HCT116 (cell line): Measurements from ENCODE around the gene IL3RA. TPM values are rescaled to one million over a fixed set of nuclear protein-coding genes. Genes with fewer than 3 reads are reported as not detected.

Experiments used
- ATAC-seq: fragments of 200-7000 bp; cut with Tn5 transposase; 2 replicates; pipeline ENCODE4 v1.9.1; 2020; ENCODE audit warnings: mild to moderate bottlenecking, moderate library complexity
- BruUV-seq: library from RNA; stranded (reverse); fragments of 400-500 nt; replicated peaks from 2 replicates; lab custom pipeline; 2021; lab: Mats Ljungman, UMichigan
- CTCF ChIA-PET: fragments of 300-600 bp; sonication (Branson Sonifier 250); formaldehyde crosslinking; loops from one replicate; lab custom pipeline; 2021; ENCODE audit warnings: antibody characterized with exemption; lab: Charles Lee
- POLR2A ChIA-PET: fragments of 300-600, 350-600 bp; sonication (Branson Sonifier 250); formaldehyde crosslinking; loops from one replicate; lab custom pipeline; 2021; ENCODE audit warnings: antibody characterized with exemption; lab: Charles Lee
- RAD21 ChIA-PET, 2 experiments: fragments of 300-600 bp; sonication (Branson Sonifier 250); formaldehyde crosslinking; loops; one replicate each; lab custom pipeline; 2023; ENCODE audit warnings: low total read pairs in 2 of 2; ENCODE audit not compliant: uncharacterized antibody in 2 of 2, unreplicated experiment in 2 of 2, low non-redundant PET in 1 of 2; lab: Charles Lee
- DNase-seq: peaks from one replicate; pipeline ENCODE4 v3.0.0-alpha.2; 2010; ENCODE audit warnings: low read depth, low spot score
- H2AFZ ChIP-seq: fragments of 200-600 bp; shearing (Covaris generic), sonication (generic); 2 replicates; pipeline ENCODE4 v1.6.1; 2017; ENCODE audit warnings: low read depth, mixed run types, mixed read lengths, antibody characterized with exemption, low read length; ENCODE audit not compliant: poor library complexity, severe bottlenecking
- H3K27ac ChIP-seq: 2 replicates; pipeline ENCODE4 v1.5.1; 2012; ENCODE audit warnings: low read depth, low read length
- H3K27me3 ChIP-seq: fragments of 200-600 bp; sonication (generic); 2 replicates; pipeline ENCODE4 v1.6.1; 2016; ENCODE audit warnings: mixed run types, low read length, mixed read lengths; ENCODE audit not compliant: insufficient read depth
- H3K36me3 ChIP-seq, 2 experiments: fragments of 200-500 bp in 1 of 2; fragments of 200-600 bp in 1 of 2; sonication (Bioruptor generic) in 1 of 2; sonication (generic) in 1 of 2; 2 replicates each; pipeline versions ENCODE4 v1.5.1 to v1.6.1; 2014 to 2016; ENCODE audit warnings: low read length in 2 of 2, inconsistent platforms in 1 of 2, mixed read lengths in 1 of 2, mixed run types in 1 of 2; ENCODE audit not compliant: insufficient read depth in 2 of 2, control insufficient read depth in 1 of 2
- H3K4me1 ChIP-seq, 2 experiments: fragments of 200-600 bp in 1 of 2; sonication (generic) in 1 of 2; 2 replicates each; pipeline versions ENCODE4 v1.5.1 to v1.6.1; 2012 to 2017; ENCODE audit warnings: low read length in 2 of 2, inconsistent platforms in 1 of 2, mild to moderate bottlenecking in 1 of 2, mixed read lengths in 1 of 2, mixed run types in 1 of 2, moderate library complexity in 1 of 2; ENCODE audit not compliant: insufficient read depth in 2 of 2, control insufficient read depth in 1 of 2
- H3K4me2 ChIP-seq: fragments of 200-600 bp; sonication (generic); 2 replicates; pipeline ENCODE4 v1.6.1; 2017; ENCODE audit warnings: mixed run types, low read length, mixed read lengths
- H3K4me3 ChIP-seq, 2 experiments: fragments of 200-600 bp in 1 of 2; sonication (generic) in 1 of 2; replicated peaks in 1 of 2; 2 replicates each; pipeline ENCODE4 v1.5.1; 2011 to 2016; ENCODE audit warnings: low read length in 2 of 2, control low read depth in 1 of 2, low read depth in 1 of 2, mild to moderate bottlenecking in 1 of 2, mixed read lengths in 1 of 2, mixed run types in 1 of 2
- H3K79me2 ChIP-seq: fragments of 200-600 bp; sonication (generic); 2 replicates; pipeline ENCODE4 v1.6.1; 2017; ENCODE audit warnings: mild to moderate bottlenecking, mixed run types, low read length, moderate library complexity, mixed read lengths; ENCODE audit not compliant: insufficient read depth
- H3K9ac ChIP-seq: fragments of 200-600 bp; sonication (generic); 2 replicates; pipeline ENCODE4 v1.6.1; 2016; ENCODE audit warnings: low read length, mixed read lengths
- H3K9me2 ChIP-seq: fragments of 200-600 bp; sonication (generic), shearing (Covaris generic); 2 replicates; pipeline ENCODE4 v1.6.1; 2017; ENCODE audit warnings: mixed run types, mild to moderate bottlenecking, moderate library complexity; ENCODE audit not compliant: insufficient read depth
- H3K9me3 ChIP-seq, 2 experiments: fragments of 200-500 bp in 1 of 2; fragments of 200-600 bp in 1 of 2; sonication (Bioruptor generic) in 1 of 2; sonication (generic) in 1 of 2; 2 replicates each; pipeline ENCODE4 v1.6.1; 2014 to 2017; ENCODE audit warnings: low read length in 2 of 2, mixed read lengths in 2 of 2, inconsistent platforms in 1 of 2, low read depth in 1 of 2, mild to moderate bottlenecking in 1 of 2, mixed run types in 1 of 2, moderate library complexity in 1 of 2; ENCODE audit not compliant: control insufficient read depth in 1 of 2, insufficient read depth in 1 of 2
- H4K20me1 ChIP-seq: fragments of 200-600 bp; sonication (generic), shearing (Covaris generic); 2 replicates; pipeline ENCODE4 v1.6.1; 2017; ENCODE audit warnings: mixed run types, mild to moderate bottlenecking, moderate library complexity; ENCODE audit not compliant: insufficient read depth
- CBX3 ChIP-seq: IDR thresholded peaks from 2 replicates; pipeline ENCODE4 v1.6.1; 2012; ENCODE audit warnings: low read depth
- EGR1 ChIP-seq: IDR thresholded peaks from 2 replicates; pipeline ENCODE4 v1.6.1; 2012; ENCODE audit warnings: low read depth
- ELF1 ChIP-seq: IDR thresholded peaks from 2 replicates; pipeline ENCODE4 v1.6.1; 2012; ENCODE audit warnings: low read depth, borderline replicate concordance
- EZH2 ChIP-seq: fragments of 200-600 bp; sonication (generic); IDR thresholded peaks from 2 replicates; pipeline ENCODE4 v1.6.1; 2017; ENCODE audit warnings: antibody characterized with exemption, mixed run types
- EZH2phosphoT487 ChIP-seq: fragments of 200-600 bp; IDR thresholded peaks from 2 replicates; pipeline ENCODE4 v1.6.1; 2018; ENCODE audit warnings: antibody characterized with exemption, borderline replicate concordance
- FOSL1 ChIP-seq: IDR thresholded peaks from 2 replicates; pipeline ENCODE4 v1.6.1; 2012; ENCODE audit warnings: low read depth
- JUND ChIP-seq: IDR thresholded peaks from 2 replicates; pipeline ENCODE4 v1.6.1; 2012
- POLR2AphosphoS5 ChIP-seq: IDR thresholded peaks from 2 replicates; pipeline ENCODE4 v1.6.1; 2011; ENCODE audit warnings: mild to moderate bottlenecking, low read depth, low read length, moderate library complexity
- RAD21 ChIP-seq: IDR thresholded peaks from 2 replicates; pipeline ENCODE4 v1.6.1; 2012; ENCODE audit warnings: low read depth, mild to moderate bottlenecking
- SIN3A ChIP-seq: IDR thresholded peaks from 2 replicates; pipeline ENCODE4 v1.6.1; 2012; ENCODE audit warnings: low read depth
- SP1 ChIP-seq: IDR thresholded peaks from 2 replicates; pipeline ENCODE4 v1.6.1; 2012; ENCODE audit warnings: low read depth
- SRF ChIP-seq: IDR thresholded peaks from 2 replicates; pipeline ENCODE4 v1.6.1; 2012; ENCODE audit warnings: low read depth
- ZBTB33 ChIP-seq: IDR thresholded peaks from 2 replicates; pipeline ENCODE4 v1.6.1; 2011; ENCODE audit warnings: mild to moderate bottlenecking, low read length, moderate library complexity; ENCODE audit not compliant: insufficient replicate concordance; ENCODE audit errors: extremely low read depth
- intact Hi-C: fragments of 100-400 bp; cut with micrococcal nuclease; formaldehyde crosslinking; loops from 2 replicates; pipeline ENCODE4 v1.10.0; 2022
- total RNA-seq: library from RNA; stranded (reverse); gene quantifications from one replicate; pipeline ENCODE4 v1.2.1, GENCODE V29; 2021; ENCODE audit not compliant: unreplicated experiment

The IL3RA gene
- total RNA-seq, 1 experiment from 2014 or later, result not detected

GRCh38 chrX:1321674-1322073, 14.9 kb upstream of the IL3RA start:
- Histone ChIP-seq H3K9me3 (no peaks in the 10 kb centered on the region), H3K4me3 (no peak overlapping the region), H3K4me2 (no peak overlapping the region), H2AFZ (no peak overlapping the region), H3K9ac (no peak overlapping the region), H3K27ac (no peak overlapping the region), H4K20me1 (no peaks in the 10 kb centered on the region), H3K27me3 (no peaks in the 10 kb centered on the region), H3K9me2 (no peaks in the 10 kb centered on the region), H3K79me2 (no peaks in the 10 kb centered on the region), H3K4me1 (peaks cover 0 to 8% of the 10 kb centered on the region in 2 experiments; a peak in 2 of 4 replicates), H3K36me3 (no peaks in the 10 kb centered on the region)
- ChIA-PET CTCF (no interaction called here), POLR2A (no interaction called here), RAD21 (no interaction called here)
- ATAC-seq (no peak), DNase-seq (no peak)
- TF ChIP-seq ZBTB33 (no peak), POLR2AphosphoS5 (no peak), EGR1 (no peak), SP1 (no peak), EZH2 (no peak), JUND (no peak), CBX3 (no peak), RAD21 (no peak), FOSL1 (no peak), ELF1 (no peak), SRF (no peak), EZH2phosphoT487 (no peak), SIN3A (no peak)
- intact Hi-C loops, result loop anchor here (5.0 kb wide), 1 partner anchor 61 kb away; no protein-coding TSS in a partner anchor
- no TSS peak for BruUV-seq
